Measurements from ENCODE around the gene SAMD8. TPM values are rescaled to one million over a fixed set of nuclear protein-coding genes. Genes with fewer than 3 reads are reported as not detected.
A peak's percentile ranks its signal among the peaks of the same experiment; 100 is the strongest.

The SAMD8 gene
- total and polyA plus RNA-seq, 2 of the 8 experiments (the other 6 are each of a cell fraction or from before 2014, with no cell fraction given): 11.7 to 20.9 TPM

DNA sequence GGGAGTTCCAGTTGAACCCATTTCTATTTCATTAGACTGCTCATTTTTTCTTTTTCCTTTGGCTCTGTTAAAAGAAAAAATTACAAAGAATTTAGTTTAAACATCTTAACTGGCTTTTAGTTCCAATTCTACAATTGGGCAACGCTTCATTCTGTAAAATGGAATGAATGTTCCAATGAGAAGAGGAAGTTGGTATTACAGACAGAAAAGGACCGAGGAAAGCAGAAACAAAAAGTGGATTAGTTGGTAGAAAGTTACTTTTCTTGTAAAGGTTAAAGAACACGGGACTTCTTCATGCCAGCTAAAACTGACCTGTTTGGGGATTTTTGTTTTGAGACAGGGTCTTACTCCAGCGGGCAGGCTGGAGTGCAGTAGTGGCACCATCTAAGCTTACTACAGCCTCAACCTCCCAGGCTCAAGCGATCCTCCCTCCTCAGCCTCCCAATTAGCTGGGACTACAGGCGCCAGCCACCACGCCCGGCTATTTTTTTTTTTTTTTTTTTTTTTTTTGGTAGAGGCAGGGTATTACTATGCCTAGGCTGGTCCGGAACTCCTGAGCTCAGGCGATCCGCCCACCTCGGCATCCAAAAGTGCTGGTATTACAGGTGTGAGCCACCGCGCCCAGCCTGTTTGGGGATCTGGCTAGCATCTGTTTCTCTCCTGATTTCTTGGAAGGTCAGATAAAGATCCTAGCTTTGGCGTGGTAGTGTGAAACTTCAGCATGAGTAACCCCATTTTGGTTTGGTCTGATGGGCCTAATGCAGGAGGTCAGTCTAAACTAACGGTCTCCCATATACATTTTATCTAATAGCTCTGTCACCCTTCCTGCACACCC lies 97.8 kb downstream of the SAMD8 start:
- no peak overlapping the region for H3K14ac ChIP-seq (ENCODE audit: insufficient read length)
- peak overlapping the region; percentile 100 for H4K8ac ChIP-seq (ENCODE audit: extremely low read depth, insufficient read depth, low read length)
- no peak overlapping the region for H2AFZ ChIP-seq (ENCODE audit: low read length)
- H3K27ac ChIP-seq (ENCODE audit: low read depth, low read length): no peak overlapping the region
- H2BK20ac ChIP-seq (ENCODE audit: low read length): no peak overlapping the region
- H3K23me2 ChIP-seq (ENCODE audit: low read depth, low read length): peaks cover 10% of the 10 kb centered on the region
- H4K20me1 ChIP-seq (replicated peaks in 1 of 2; ENCODE audit: control insufficient read depth in 1 of 2, insufficient read depth in 2 of 2, low read length in 2 of 2): peaks cover 0 to 10% of the 10 kb centered on the region in 2 experiments
- no peak overlapping the region; the same call in 1 of the 2 replicates for H2BK12ac ChIP-seq (ENCODE audit: low read depth, low read length)
- H2BK5ac ChIP-seq (ENCODE audit: low read depth, low read length): peak overlapping the region; percentile 100
- H3K79me1 ChIP-seq (ENCODE audit: low read depth, low read length): no peaks in the 10 kb centered on the region; the same call in 1 of the 2 replicates
- no peak overlapping the region for H3K9ac ChIP-seq (replicated peaks in 1 of 4; ENCODE audit: extremely low read depth in 1 of 4, low read depth in 3 of 4, low read length in 3 of 4)
- peaks cover 15 to 33% of the 10 kb centered on the region in 2 experiments for H3K79me2 ChIP-seq (ENCODE audit: control insufficient read depth in 1 of 2, insufficient read depth in 2 of 2, low read length in 2 of 2)
- H3K18ac ChIP-seq (ENCODE audit: extremely low read depth, low read length): peak overlapping the region; percentile 89; the same call in 1 of the 2 replicates
- no peak overlapping the region for H3K23ac ChIP-seq (ENCODE audit: insufficient read length)
- no peak for DNase-seq (ENCODE audit: low read depth in 1 of 2, low spot score in 2 of 2)
- H3K4me2 ChIP-seq (ENCODE audit: insufficient read depth in 1 of 2, low read depth in 2 of 2, low read length in 2 of 2): peak overlapping the region; percentile 81 to 92
- H3K4me3 ChIP-seq (ENCODE audit: extremely low read depth in 1 of 4, insufficient read depth in 2 of 4, low read depth in 3 of 4, low read length in 4 of 4): peak overlapping the region; percentile 94 to 100 (median 96); a peak in 6 of 8 replicates
- no peaks in the 10 kb centered on the region for H3K9me3 ChIP-seq (ENCODE audit: insufficient read depth in 2 of 2, low read depth in 1 of 2, low read length in 1 of 2)
- no peak overlapping the region for H3K56ac ChIP-seq (replicated peaks; ENCODE audit: insufficient read length, low read depth, low read length)
- no peak for FAIRE-seq
- H3K4me1 ChIP-seq (replicated peaks in 1 of 4; ENCODE audit: control insufficient read depth in 3 of 4, insufficient read depth in 4 of 4, low read length in 3 of 4): peaks cover 5 to 20% (median 9%) of the 10 kb centered on the region in 4 experiments
- no peak overlapping the region for H2BK15ac ChIP-seq (ENCODE audit: low read length)
- H2AK5ac ChIP-seq (ENCODE audit: low read depth, low read length): no peak overlapping the region
- WGBS, 2 experiments (ENCODE audit: extremely low coverage in 1 of 2, insufficient coverage in 1 of 2, insufficient read length in 1 of 2, insufficient replicate concordance in 2 of 2, low coverage in 1 of 2, low lambda C conversion rate in 2 of 2, missing lambda C conversion rate in 1 of 2): 90% methylated on average over 13 of the region's 16 CpGs; no CpG with 5 or more reads in 1 of the 2 experiments
- CTCF ChIA-PET (ENCODE audit: partially characterized antibody): interaction anchor here (1.0 to 11.0 kb wide), 8 partner anchors 10 to 101 kb away, joined by 3 to 128 read pairs (median 11); partner anchors contain the start of gene COMTD1
- POLR2A ChIA-PET (ENCODE audit: partially characterized antibody): interaction anchor here (0.6 to 36.7 kb wide), 9 partner anchors 9 to 54 kb away, joined by 3 to 801 read pairs (median 28); partner anchors contain the start of gene COMTD1
- H3K36me3 ChIP-seq (ENCODE audit: control insufficient read depth in 2 of 4, insufficient read depth in 4 of 4, low read length in 3 of 4): peaks cover 1 to 25% (median 13%) of the 10 kb centered on the region in 4 experiments; a peak in 6 of 8 replicates
- peak overlapping the region; percentile 3 for H2BK120ac ChIP-seq (replicated peaks; ENCODE audit: low read depth, low read length)
- peak overlapping the region; percentile 95 for H4K5ac ChIP-seq (ENCODE audit: insufficient read length, low read depth, low read length)
- H4K91ac ChIP-seq (replicated peaks; ENCODE audit: insufficient read length, low read length): no peak overlapping the region
- no peak overlapping the region for H3K4ac ChIP-seq (replicated peaks; ENCODE audit: insufficient read length, low read depth, low read length)
- H3K27me3 ChIP-seq (replicated peaks in 1 of 4; ENCODE audit: control insufficient read depth in 3 of 4, extremely low read depth in 1 of 4, insufficient read depth in 3 of 4, low read length in 3 of 4): no peaks in the 10 kb centered on the region
- TF ChIP-seq NANOG (IDR thresholded peaks at IDR 0.05; ENCODE audit: insufficient read depth, low read depth, low read length, poor library complexity, severe bottlenecking): no peak
- no peak for TF ChIP-seq CBX5 (IDR thresholded peaks at IDR 0.05; ENCODE audit: low read depth, low read length)
- TF ChIP-seq KDM1A (IDR thresholded peaks at IDR 0.05; ENCODE audit: borderline replicate concordance, low read length): no peak
- TF ChIP-seq SP2 (IDR thresholded peaks at IDR 0.05; ENCODE audit: low read length): no peak
- no peak for TF ChIP-seq SIX5 (IDR thresholded peaks at IDR 0.05; ENCODE audit: low read depth, low read length)
- TF ChIP-seq BCL11A (IDR thresholded peaks at IDR 0.05; ENCODE audit: low read depth in 2 of 2, low read length in 2 of 2): no peak
- no peak for TF ChIP-seq RAD21 (IDR thresholded peaks at IDR 0.05 in 1 of 2, conservative IDR thresholded peaks at IDR 0.05 in 1 of 2; ENCODE audit: low read depth in 2 of 2, low read length in 2 of 2)
- TF ChIP-seq HDAC2 (IDR thresholded peaks at IDR 0.05; ENCODE audit: borderline replicate concordance in 1 of 2, low read depth in 2 of 2, low read length in 2 of 2): no peak
- TF ChIP-seq PHF8 (conservative IDR thresholded peaks at IDR 0.05; ENCODE audit: low read depth, low read length): no peak
- no peak for TF ChIP-seq SUZ12 (IDR thresholded peaks at IDR 0.05; ENCODE audit: low read length)
- TF ChIP-seq TEAD4 (IDR thresholded peaks at IDR 0.05; ENCODE audit: low read depth, low read length): no peak

Measured in H1 (cell line).